KG1 (cell line): ENCODE results near the gene CCNC.
"Not testable (repeated sequence)": the region's sequence is repeated elsewhere in the genome, so short reads cannot be mapped to it uniquely, and the experiment has no call there.

Experiments used
- DNase-seq: peaks from one replicate; lab custom pipeline; 2025; lab: John Stamatoyannopoulos, UW

CCNC gene

GRCh38 chr6:99603421-99604165 lies 35.1 kb upstream of the CCNC start:
- DNase-seq = no peak

DNA sequence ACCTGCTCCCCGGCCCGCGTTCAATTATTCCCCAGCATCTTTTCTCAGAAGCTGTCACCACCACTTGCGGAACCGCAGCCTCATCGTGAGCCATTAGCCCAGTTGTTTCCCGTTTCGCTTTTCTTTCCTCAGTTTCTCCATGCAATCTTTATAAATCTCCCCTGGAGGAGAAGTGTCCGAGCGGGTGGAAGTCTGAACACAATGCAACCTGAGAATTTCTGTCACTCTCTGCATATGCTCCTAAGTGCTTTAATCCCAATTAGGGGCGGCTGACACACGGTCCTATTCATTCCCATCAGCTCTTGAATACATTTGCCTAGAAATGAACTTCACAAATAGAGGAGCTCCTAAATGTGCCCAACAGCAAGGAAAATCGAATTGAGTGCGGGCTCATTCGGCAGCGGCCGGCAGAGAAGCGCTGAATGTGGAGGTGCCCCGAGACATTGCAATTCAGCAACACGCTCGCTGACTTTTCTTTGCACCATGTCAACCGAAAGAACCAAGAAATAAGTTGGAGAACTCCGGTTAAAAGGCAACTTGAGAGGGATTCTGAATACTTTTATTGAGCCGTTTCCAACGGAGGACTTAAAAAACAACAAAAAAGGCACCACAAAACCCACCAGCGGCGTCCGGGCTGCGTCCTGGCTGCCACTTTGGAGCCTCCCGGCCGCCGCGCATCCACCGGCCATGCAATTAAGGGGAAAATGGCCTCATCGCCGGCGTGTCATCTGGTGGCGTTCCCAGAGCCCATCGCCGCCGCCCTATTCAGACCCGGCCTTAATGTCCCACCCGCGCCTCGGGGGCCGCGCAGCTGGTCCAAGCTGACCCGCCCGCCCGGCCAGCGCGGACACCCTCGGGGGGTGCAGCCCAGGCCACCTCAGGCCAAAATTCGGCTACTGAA lies 34.3 kb upstream of the CCNC start:
- DNase-seq = no peak

DNA sequence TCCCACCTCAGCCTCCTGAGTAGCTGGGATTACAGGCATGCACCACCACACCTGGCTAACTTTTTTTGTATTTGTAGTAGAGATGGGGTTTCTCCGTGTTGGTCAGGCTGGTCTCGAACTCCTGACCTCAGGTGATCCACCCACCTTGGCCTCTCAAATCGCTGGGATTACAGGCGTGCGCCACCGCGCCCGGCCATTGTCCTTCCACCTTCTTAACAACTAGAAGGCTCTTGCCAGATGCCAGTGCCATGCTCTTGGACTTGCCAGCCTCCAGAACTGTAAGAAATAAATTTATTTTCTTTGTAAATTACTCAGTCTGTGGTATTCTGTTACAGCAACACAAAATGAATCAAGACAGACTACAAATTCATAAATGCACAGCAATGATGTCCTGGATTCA lies 26.2 kb upstream of the CCNC start:
- DNase-seq = not testable (repeated sequence)

GRCh38 chr6:99592900-99593299 lies 24.4 kb upstream of the CCNC start:
- DNase-seq = no peak

GRCh38 chr6:99591673-99592364 lies 23.4 kb upstream of the CCNC start:
- no peak for DNase-seq

DNA sequence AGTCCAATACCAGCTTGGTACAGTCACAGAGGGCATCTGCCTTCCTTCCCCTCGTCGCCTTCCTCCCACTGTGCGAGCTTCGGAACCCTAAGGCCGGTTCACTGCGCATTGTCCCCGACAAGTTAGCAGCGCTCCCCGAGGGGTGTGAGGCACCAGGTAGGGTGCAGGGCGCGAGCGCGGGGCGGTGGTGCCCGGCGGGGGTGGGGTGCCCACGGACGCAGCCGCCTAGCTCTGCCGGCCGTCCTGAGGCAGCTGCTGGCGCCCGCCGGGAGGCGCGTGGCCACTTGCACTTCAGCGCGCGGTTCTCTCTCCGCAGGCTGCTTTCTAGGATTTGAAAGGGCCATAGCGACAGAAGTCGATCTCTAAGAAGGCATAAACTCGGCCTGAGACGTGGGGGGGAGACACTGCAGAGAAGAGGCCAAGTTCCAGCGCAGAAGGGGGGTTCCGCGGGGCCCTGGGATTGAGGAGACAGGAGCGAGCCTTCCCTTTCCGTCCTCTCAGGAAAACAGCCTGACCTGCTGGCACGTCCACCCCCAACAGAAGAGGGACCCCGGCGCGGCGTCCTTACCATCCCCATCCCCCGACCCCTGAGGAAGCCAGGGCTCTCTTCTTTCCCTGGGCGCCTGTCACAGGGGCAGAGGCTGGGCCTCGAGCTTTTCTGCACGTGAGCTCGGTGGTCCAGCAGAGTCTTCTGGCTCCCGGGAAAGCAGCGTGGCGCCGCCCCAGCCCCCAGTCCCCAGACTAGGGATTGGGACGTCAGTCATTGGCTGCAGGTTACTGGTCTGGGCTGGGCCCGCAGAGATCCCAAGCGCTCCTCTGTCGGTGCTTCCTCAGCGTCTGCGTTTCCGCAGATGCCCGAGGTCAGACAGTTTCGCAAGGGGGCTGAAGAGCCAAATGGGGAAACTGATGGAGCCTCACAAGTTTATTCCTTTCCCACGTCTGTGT lies 22.5 kb upstream of the CCNC start:
- no peak for DNase-seq

- DNase-seq = no peak
These were observed 21.5 kb upstream of the CCNC start for GRCh38 chr6:99589907-99590493.

DNA sequence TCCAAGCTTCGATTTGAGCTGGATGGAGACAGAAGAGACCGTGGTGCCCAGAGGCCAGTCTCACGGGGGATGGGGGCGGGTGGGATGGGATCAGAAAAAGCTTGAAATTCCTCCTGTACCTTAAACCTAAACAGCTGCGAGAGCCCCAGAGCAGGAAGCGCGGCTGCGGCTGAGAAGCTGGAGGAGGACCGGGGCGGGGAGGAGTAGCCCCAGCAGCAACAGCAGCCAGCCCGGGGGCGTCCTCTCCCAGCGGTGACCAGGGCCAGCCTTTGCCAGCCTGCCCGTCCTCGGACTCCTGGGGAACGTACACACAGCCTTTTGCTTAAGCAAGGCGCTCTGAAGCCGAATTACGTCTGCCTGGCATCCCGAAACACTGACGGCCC lies 20.8 kb upstream of the CCNC start:
- DNase-seq = no peak

- DNase-seq = no peak
These were observed 20.3 kb upstream of the CCNC start for GRCh38 chr6:99588618-99589289.

DNA sequence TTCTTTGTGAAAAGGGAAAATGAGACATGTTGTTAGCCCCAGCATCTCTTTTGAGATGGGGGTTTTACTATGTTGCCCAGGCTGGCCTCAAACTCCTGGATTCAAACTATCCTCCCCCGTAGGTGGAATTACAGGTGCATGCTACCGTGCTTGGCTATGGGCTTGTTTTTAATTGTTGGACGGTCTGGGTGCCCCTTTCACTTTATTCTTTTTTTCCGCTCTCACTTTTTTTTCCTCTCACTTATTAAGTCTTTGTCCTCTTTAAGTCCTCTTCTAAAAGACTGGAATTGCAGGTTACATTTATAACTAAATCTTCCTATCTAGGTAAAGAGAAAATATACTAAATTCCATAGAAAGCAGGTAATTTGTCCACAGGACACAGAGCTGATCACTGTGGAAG lies 19.3 kb upstream of the CCNC start:
- DNase-seq = no peak

DNA sequence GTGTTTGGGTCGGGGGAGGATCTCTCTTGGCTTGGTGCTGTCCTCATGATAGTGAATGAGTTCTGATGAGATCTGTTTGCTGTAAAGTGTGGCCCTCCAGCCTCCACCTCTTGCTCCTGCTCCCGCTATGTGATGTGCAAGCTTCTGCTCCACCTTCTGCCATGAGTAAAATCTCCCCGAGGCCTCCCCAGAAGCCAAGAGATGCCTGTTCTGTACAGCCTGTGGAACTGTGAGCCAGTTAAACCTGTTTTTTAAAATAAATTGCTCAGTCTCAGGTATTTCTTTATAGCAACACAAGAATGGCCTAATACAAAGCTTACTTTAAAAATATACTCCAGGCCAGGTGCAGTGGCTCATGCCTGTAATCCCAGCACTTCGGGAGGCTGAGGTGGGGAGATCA lies 11.3 kb upstream of the CCNC start:
- DNase-seq = no peak

DNA sequence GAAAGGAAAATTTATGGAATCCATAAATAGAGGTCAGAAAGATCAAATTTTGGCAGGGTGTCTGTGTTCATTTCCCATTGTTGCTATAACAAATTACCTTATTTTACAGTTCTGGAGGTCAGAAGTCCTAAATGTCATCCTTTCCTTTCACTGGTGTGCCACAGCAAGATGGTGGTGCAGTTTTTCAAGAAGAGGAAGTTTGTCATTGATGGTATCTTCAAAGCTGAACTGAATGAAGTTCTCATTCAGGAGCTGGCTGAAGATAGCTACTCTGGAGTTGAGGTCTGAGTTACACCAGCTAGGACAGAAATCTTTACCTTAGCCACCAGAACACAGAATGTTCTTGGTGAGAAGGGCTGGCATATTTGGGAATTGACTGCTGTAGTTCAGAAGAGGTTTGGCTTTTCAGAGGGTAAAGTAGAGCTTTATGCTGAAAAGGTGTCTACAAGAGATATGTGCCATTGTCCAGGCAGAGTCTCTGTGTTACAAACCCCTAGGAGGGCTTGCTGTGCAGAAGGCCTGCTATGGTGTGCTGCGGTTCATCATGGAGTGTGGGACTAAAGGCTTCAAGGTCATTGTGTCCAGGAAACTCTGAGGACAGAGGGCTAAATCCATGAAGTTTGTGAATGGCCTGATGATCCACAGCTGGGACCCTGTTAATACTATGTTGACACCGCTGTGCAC lies 7.2 kb upstream of the CCNC start:
- DNase-seq = no peak

GRCh38 chr6:99573980-99574617 lies 5.6 kb upstream of the CCNC start:
- DNase-seq = no peak

GRCh38 chr6:99563056-99563723 lies 5.3 kb downstream of the CCNC start:
- DNase-seq = no peak

GRCh38 chr6:99560668-99561067 lies 7.8 kb downstream of the CCNC start:
- no peak for DNase-seq

DNA sequence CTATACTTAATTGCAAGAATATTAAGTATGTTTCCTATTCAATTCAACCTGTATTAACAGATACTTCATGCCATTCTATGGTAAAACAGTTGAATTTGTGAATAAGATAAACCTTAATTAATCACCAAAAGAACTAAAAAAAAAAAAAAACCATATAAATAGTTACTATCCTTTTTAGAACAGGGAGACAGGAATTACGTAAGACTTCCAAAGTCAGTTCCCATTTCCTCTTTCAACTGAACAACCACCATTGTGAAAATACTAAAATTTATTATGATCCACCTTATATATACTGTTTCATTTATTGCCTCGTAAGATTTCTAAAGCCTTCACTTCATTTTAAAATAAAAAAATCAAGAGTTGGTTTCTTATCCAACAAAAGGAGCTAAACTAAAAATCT lies 9.4 kb downstream of the CCNC start:
- no peak for DNase-seq

- DNase-seq = no peak
These were observed 14.6 kb downstream of the CCNC start for GRCh38 chr6:99553888-99554287.

- DNase-seq = no peak
These were observed 18.3 kb downstream of the CCNC start for GRCh38 chr6:99550046-99550748.
